KMS-11 (cell line): ENCODE data around the gene ISG15.
A peak's percentile ranks its signal among the peaks of the same experiment; 100 is the strongest.

Experiments used
- H2AFZ ChIP-seq: fragments of 200-600 bp; sonication (generic); 2 replicates; pipeline ENCODE4 v1.6.1; 2016; ENCODE audit warnings: antibody characterized with exemption, mixed run types, low read depth
- H3K27ac ChIP-seq: fragments of 200-600 bp; sonication (generic); 2 replicates; pipeline ENCODE4 v1.6.1; 2016; ENCODE audit warnings: mild to moderate bottlenecking, mixed run types
- H3K27me3 ChIP-seq: fragments of 200-600 bp; sonication (generic); 2 replicates; pipeline ENCODE4 v1.6.1; 2017; ENCODE audit warnings: mild to moderate bottlenecking, low read depth, mixed run types, moderate library complexity; ENCODE audit not compliant: insufficient read depth
- H3K36me3 ChIP-seq: fragments of 200-600 bp; sonication (generic); 2 replicates; pipeline ENCODE4 v1.6.1; 2017; ENCODE audit warnings: mild to moderate bottlenecking, mixed run types; ENCODE audit not compliant: insufficient read depth
- H3K4me1 ChIP-seq: fragments of 200-600 bp; sonication (generic); 2 replicates; pipeline ENCODE4 v1.6.1; 2016; ENCODE audit warnings: mild to moderate bottlenecking, low read depth, mixed run types; ENCODE audit not compliant: poor library complexity, severe bottlenecking
- H3K4me2 ChIP-seq: fragments of 200-600 bp; sonication (generic); 2 replicates; pipeline ENCODE4 v1.7.0; 2016; ENCODE audit warnings: mild to moderate bottlenecking, mixed run types
- H3K4me3 ChIP-seq: fragments of 200-600 bp; sonication (generic); IDR thresholded peaks from 2 replicates; pipeline ENCODE4 v1.6.1; 2017; ENCODE audit warnings: low read depth, low read length, mixed read lengths; ENCODE audit not compliant: insufficient read depth
- H3K79me2 ChIP-seq: fragments of 200-600 bp; sonication (generic); 2 replicates; pipeline ENCODE4 v1.6.1; 2016; ENCODE audit warnings: low read depth, mixed run types; ENCODE audit not compliant: insufficient read depth
- H3K9ac ChIP-seq: fragments of 200-600 bp; sonication (generic); 2 replicates; pipeline ENCODE4 v1.6.1; 2016; ENCODE audit warnings: mild to moderate bottlenecking, mixed run types
- H4K20me1 ChIP-seq: fragments of 200-600 bp; sonication (generic); 2 replicates; pipeline ENCODE4 v1.6.1; 2016; ENCODE audit warnings: mild to moderate bottlenecking, mixed run types; ENCODE audit not compliant: insufficient read depth
- TF ChIP-seq, protein P1 (sequence below): fragments of 200-600 bp; sonication (generic); conservative IDR thresholded peaks from 2 replicates; pipeline ENCODE4 v1.6.1; 2017; ENCODE audit warnings: low read depth, mild to moderate bottlenecking, antibody characterized with exemption, low read length, moderate library complexity, mixed read lengths

The ISG15 gene

DNA sequence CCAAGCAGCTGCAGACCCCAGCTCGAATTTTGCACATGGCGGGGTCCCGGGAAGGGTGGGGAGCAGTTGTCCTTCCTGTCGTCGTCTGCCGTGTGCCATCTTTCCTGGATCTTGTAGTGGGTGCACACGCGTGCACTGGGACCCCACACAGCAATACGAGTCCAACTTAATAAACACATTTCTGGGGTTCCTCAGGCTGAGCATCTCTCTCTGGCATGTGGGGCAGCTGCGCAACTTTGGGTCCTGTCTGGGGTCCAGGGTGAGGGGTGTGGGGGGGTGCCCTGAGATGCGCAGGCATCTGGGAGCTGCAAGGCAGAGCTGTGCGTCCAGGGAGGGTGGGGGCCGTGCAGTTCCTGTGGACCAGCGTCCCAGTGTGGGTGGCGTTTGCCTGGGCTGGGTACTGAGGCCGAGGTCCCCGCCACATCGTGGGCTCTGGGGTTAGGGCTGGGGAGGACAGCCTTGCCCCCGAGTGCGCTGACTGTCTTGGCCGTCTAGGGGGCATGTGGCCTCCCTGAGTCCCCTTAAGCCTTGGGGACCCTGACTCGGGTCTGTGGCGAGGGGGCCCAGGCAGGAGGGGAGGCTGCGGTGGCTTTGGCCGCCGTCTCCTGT, 47.7 kb upstream of the ISG15 start:
- peak overlapping the region; percentile 95; the same call in 1 of the 2 replicates for H2AFZ ChIP-seq
- no peaks in the 10 kb centered on the region for H3K79me2 ChIP-seq
- H3K4me3 ChIP-seq = no peak overlapping the region
- H3K4me2 ChIP-seq = peak overlapping the region; percentile 99
- H3K9ac ChIP-seq = peak overlapping the region; percentile 48; the same call in 1 of the 2 replicates
- no peak overlapping the region for H3K27ac ChIP-seq
- TF ChIP-seq, protein P1, sequence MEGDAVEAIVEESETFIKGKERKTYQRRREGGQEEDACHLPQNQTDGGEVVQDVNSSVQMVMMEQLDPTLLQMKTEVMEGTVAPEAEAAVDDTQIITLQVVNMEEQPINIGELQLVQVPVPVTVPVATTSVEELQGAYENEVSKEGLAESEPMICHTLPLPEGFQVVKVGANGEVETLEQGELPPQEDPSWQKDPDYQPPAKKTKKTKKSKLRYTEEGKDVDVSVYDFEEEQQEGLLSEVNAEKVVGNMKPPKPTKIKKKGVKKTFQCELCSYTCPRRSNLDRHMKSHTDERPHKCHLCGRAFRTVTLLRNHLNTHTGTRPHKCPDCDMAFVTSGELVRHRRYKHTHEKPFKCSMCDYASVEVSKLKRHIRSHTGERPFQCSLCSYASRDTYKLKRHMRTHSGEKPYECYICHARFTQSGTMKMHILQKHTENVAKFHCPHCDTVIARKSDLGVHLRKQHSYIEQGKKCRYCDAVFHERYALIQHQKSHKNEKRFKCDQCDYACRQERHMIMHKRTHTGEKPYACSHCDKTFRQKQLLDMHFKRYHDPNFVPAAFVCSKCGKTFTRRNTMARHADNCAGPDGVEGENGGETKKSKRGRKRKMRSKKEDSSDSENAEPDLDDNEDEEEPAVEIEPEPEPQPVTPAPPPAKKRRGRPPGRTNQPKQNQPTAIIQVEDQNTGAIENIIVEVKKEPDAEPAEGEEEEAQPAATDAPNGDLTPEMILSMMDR = no peak
- no peaks in the 10 kb centered on the region for H4K20me1 ChIP-seq
- H3K27me3 ChIP-seq = no peaks in the 10 kb centered on the region
- no peaks in the 10 kb centered on the region for H3K36me3 ChIP-seq
- peaks cover 20% of the 10 kb centered on the region for H3K4me1 ChIP-seq

DNA sequence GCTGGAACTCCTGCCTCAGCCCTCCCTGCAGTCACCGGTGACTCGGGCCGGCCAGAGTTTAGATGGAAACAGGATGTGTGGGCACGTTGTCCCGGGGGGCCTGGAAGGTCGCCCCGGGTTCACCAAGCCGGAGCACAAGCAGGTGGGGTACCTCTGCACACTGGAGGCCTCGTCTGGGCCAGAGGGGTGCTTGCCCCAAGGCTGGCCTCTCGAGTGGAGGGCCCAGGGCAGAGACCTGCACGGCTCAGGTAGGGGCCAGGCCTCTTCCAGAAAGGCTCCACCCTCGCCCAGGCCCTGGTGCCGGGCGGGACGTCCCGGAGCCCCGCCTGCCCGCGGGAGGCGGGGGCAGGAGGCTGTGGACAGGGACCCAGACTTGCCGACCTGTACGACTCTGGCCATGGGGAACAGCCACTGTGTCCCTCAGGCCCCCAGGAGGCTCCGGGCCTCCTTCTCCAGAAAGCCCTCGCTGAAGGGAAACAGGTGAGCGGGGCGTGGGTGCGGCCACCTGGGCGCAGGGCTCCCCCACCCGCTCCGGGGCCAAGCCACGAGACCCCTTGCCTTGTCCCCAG, 47.1 kb upstream of the ISG15 start, which contains the start of gene PLEKHN1:
Gene PLEKHN1, plus strand, starts transcription at position 348 of the 569 bp plus-strand sequence. Its CDS starts 50 bp downstream, at position 398.
- peak within 1 kb of the TSS; percentile 48; the same call in 1 of the 2 replicates for H3K9ac ChIP-seq
- peak within 1 kb of the TSS; percentile 95 for H2AFZ ChIP-seq
- TF ChIP-seq, protein P1 = no peak
- peak within 1 kb of the TSS; percentile 90 for H3K4me3 ChIP-seq
- no peaks in the 10 kb centered on the region for H4K20me1 ChIP-seq
- H3K27me3 ChIP-seq = no peaks in the 10 kb centered on the region
- peak within 1 kb of the TSS; percentile 44 for H3K27ac ChIP-seq
- H3K4me2 ChIP-seq = peak within 1 kb of the TSS; percentile 99
- H3K36me3 ChIP-seq = no peaks in the 10 kb centered on the region
- peaks cover 20% of the 10 kb centered on the region for H3K4me1 ChIP-seq
- H3K79me2 ChIP-seq = no peaks in the 10 kb centered on the region

DNA sequence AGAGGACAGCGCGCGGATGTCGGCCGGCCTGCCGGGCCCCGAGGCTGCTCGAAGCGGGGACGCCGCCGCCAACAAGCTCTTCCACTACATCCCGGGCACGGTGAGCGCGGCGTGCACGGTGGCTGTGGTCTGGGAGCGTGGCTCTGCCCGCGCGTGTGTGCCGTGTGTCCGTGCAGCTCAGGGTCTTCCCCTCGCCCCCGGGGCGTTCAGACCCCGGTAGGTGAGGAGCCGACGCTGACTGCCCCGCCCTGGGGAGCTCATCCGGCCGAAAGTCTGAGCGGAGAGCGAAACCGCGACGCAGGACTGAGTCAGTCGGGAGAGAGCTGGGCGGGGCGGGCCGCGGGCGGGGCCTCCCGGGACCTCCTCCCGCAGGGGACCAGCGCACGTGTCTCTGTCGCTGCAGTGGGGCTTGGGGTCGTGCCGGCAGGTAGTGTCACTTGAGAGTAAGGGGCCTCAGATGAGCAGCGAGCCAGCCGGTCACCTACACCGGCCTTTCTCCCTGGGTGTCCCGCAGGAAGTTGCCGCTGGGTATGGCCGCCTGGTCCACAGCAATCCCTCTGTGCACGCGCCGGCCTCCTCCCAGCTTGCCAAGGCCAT, 46.5 kb upstream of the ISG15 start:
- H2AFZ ChIP-seq = peak overlapping the region; percentile 95
- H3K27me3 ChIP-seq = no peaks in the 10 kb centered on the region
- H3K4me2 ChIP-seq = peak overlapping the region; percentile 99
- TF ChIP-seq, protein P1 = no peak
- H3K9ac ChIP-seq = peak overlapping the region; percentile 48; the same call in 1 of the 2 replicates
- no peaks in the 10 kb centered on the region for H3K79me2 ChIP-seq
- peaks cover 20% of the 10 kb centered on the region for H3K4me1 ChIP-seq
- H4K20me1 ChIP-seq = no peaks in the 10 kb centered on the region
- H3K4me3 ChIP-seq = peak overlapping the region; percentile 90
- H3K36me3 ChIP-seq = no peaks in the 10 kb centered on the region
- H3K27ac ChIP-seq = peak overlapping the region; percentile 44

DNA sequence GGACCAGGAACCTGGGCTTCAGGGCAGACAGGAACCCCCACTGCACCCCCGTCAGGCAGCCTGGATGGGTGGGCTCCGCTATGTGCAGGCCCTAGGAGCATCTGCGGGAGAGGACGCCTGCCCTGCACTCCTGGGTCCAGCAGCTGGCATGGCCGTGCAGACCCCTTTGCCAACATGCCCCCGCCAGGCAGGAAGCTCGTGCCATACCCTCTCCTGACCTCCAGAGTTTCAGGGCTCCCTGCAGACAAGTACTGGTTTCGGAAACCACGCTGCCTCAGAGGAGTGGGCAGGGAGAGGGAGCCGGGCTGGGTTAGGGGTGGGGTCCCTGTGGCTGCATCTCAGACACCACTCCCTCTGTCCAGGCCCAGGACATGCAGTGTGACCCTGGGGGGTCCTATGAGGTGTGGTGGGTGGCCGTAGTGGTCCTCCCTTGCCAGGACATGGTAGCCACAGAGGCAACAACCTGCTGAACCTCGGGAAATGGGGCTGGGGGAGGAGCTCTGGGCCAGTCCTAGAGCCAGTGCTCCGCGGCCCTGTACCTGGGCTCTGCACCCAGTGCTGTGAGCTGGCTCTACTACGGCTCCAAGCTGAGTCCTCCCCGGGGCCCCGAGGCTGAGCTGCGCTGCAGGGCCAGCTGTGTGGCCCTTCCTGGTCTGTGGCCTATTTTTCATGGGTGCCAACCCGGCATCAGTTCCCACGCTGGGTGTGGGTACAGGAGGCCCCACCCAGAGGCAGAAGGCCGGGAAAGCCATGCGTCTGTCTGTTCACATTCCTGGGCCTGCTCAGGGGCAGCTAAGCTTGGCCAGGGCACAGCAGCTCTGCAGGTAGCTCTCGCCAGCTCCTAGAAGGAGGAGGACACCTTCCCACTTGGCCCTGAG, 45.6 kb upstream of the ISG15 start:
- Histone ChIP-seq H3K4me2 (peak overlapping the region; percentile 99; the same call in 1 of the 2 replicates), H3K27ac (no peak overlapping the region), H3K36me3 (no peaks in the 10 kb centered on the region), H2AFZ (peak overlapping the region; percentile 95), H3K9ac (peak overlapping the region; percentile 48; the same call in 1 of the 2 replicates), H3K79me2 (no peaks in the 10 kb centered on the region), H3K4me3 (peak overlapping the region; percentile 12), H4K20me1 (no peaks in the 10 kb centered on the region), H3K27me3 (no peaks in the 10 kb centered on the region), H3K4me1 (peaks cover 20% of the 10 kb centered on the region)
- TF ChIP-seq, protein P1 = no peak
